Heart right ventricle (tissue), 16 donors: ENCODE data around the gene CTU2. TPM values are rescaled to one million over a fixed set of nuclear protein-coding genes. Genes with fewer than 3 reads are reported as not detected.

Source experiments
- ATAC-seq, 8 donors: fragments of 200-7000 bp; cut with Tn5 transposase; one replicate each; pipeline ENCODE4 v1.9.1; 2020; ENCODE audit warnings: mild to moderate bottlenecking in 8 of 8, moderate library complexity in 8 of 8, moderate number of reproducible peaks in 1 of 8
- DNase-seq, 2 donors: peaks; one replicate each; pipeline ENCODE4 v3.0.0-alpha.2; 2020
- H3K27ac ChIP-seq, 10 donors: fragments of 200-600 bp; sonication (generic) in 2 of 10; one replicate each; pipeline versions ENCODE4 v1.5.0 to v1.8.0; 2020 to 2022; ENCODE audit warnings: mild to moderate bottlenecking in 3 of 10
- H3K27me3 ChIP-seq, 7 donors: fragments of 200-600 bp; one replicate each; pipeline ENCODE4 v1.8.0; 2021 to 2022; ENCODE audit warnings: mild to moderate bottlenecking in 2 of 7
- H3K36me3 ChIP-seq, 9 donors: fragments of 200-600 bp; sonication (generic) in 1 of 9; one replicate each; pipeline versions ENCODE4 v1.5.0 to v1.8.0; 2020 to 2022; ENCODE audit warnings: mild to moderate bottlenecking in 2 of 9
- H3K4me1 ChIP-seq, 9 donors: fragments of 200-600 bp; sonication (generic) in 1 of 9; one replicate each; pipeline versions ENCODE4 v1.5.0 to v1.8.0; 2020 to 2022; ENCODE audit warnings: mild to moderate bottlenecking in 4 of 9
- H3K4me3 ChIP-seq, 10 donors: fragments of 200-600 bp; sonication (generic) in 2 of 10; one replicate each; pipeline versions ENCODE4 v1.5.0 to v1.8.0; 2020 to 2022; ENCODE audit warnings: mild to moderate bottlenecking in 7 of 10, moderate library complexity in 2 of 10
- H3K9me3 ChIP-seq, 11 donors: fragments of 200-600 bp in 10 of 11; sonication (generic) in 2 of 11; one replicate each; pipeline versions ENCODE4 v1.5.0 to v1.8.0; 2013 to 2022; ENCODE audit warnings: mild to moderate bottlenecking in 2 of 11, control low read depth in 1 of 11, moderate library complexity in 1 of 11
- CTCF ChIP-seq, 9 donors: fragments of 200-600 bp; sonication (generic) in 2 of 9; IDR thresholded peaks; one replicate each; pipeline versions ENCODE4 v1.5.0 to v1.8.0; 2021 to 2022; ENCODE audit warnings: antibody characterized with exemption in 9 of 9, mild to moderate bottlenecking in 5 of 9, moderate library complexity in 1 of 9
- WGBS, 2 donors: extraction: QIAGEN DNeasy Blood & Tissue Kit; methylation state at CpG; one replicate each; pipeline ENCODE4 v1.1.7; 2013; ENCODE audit warnings: inconsistent platforms in 1 of 2; 5-methylcytosine and 5-hydroxymethylcytosine counted together
- intact Hi-C, 10 donors: fragments of 100-400 bp; cut with DNase I; formaldehyde crosslinking; loops; one replicate each; pipeline versions ENCODE4 v1.11.1 to v1.14.2; 2022
- polyA plus RNA-seq, 2 donors: library from polyadenylated mRNA; stranded (reverse); fragments of 200-250 nt; gene quantifications; one replicate each; pipeline ENCODE4 v1.2.3, GENCODE V29; 2013
- total RNA-seq, 10 donors: library from RNA; stranded (reverse); fragmentation: NEBNext Ultra II Directional in 3 of 10; extraction: Animal tissue kit (Norgen Biotek cat#: 25700) in 3 of 10; gene quantifications; one replicate each; pipeline versions ENCODE4 v1.2.1 to v1.2.4, GENCODE V29; 2021 to 2023
- donor health status: Arrhythmogenic right ventricular cardiomyopathy.
- donor health status: ischemic (EF 13 %, LVEDD 7.1; RV severe dilation, severe dysfunction).
- donor health status: healthy with polysubstance abuse.
- donor health status: DM: no; HTN: yes; CAD: no.
- donor health status: DM: no; HTN: no; CAD: no.
- donor health status: ischemic (EF 25% LVEDD 6.9; RV normal size, moderate dysfunction).
- donor health status: ischemic (EF 25% LVEDD 5.7; RV mildly dilated, moderate dysfunction).
- donor health status: healthy.
- donor health status: DM: yes; HTN: yes; CAD: no.
- donor health status: Ischemic cardiomyopathy.
- donor health status: ischemic (EF 35%, LVEDD 5.7; RV mildly dilated, moderate dysfunction).
- donor health status: nonischemic (EF 11% LVEDD 7.7; RV severe dilation, severe dysfunction).
- donor health status: DM: yes; HTN: yes; CAD: no.
- donor health status: PGD.
- donor health status: ischemic (EF 29% LVEDD 5.4; RV normal size, mild dysfunction).
- donor health status: nonischemic (EF 23%, LVEDD 6.1; RV moderate dilation, normal function).

Gene CTU2
- total and polyA plus RNA-seq, 12 donors, result 11.8 to 22.6 (median 14.4) TPM

GRCh38 chr16:88696441-88696840 lies 9.9 kb upstream of the CTU2 start:
- peaks cover 0 to 41% (median 15%) of the 10 kb centered on the region in 9 donors for H3K4me1 ChIP-seq
- no peak for ATAC-seq
- no peaks in the 10 kb centered on the region for H3K9me3 ChIP-seq
- H3K27ac ChIP-seq, result no peak overlapping the region
- 85 to 86% methylated on average over 14 of the region's 14 CpGs for WGBS, 2 donors
- H3K27me3 ChIP-seq, result peaks cover 0 to 8% (median 0%) of the 10 kb centered on the region in 7 donors
- TF ChIP-seq CTCF (IDR thresholded peaks at IDR 0.05), result no peak
- no peak for DNase-seq
- intact Hi-C loops, result no loop called here
- no peak overlapping the region for H3K4me3 ChIP-seq
- peaks cover 0 to 54% (median 25%) of the 10 kb centered on the region in 9 donors for H3K36me3 ChIP-seq

GRCh38 chr16:88697116-88697830 lies 9.0 kb upstream of the CTU2 start:
- TF ChIP-seq CTCF (IDR thresholded peaks at IDR 0.05), result no peak
- no peak overlapping the region for H3K4me3 ChIP-seq
- peaks cover 0 to 2% (median 0%) of the 10 kb centered on the region in 7 donors for H3K27me3 ChIP-seq
- H3K36me3 ChIP-seq, result peaks cover 0 to 58% (median 25%) of the 10 kb centered on the region in 9 donors
- no peaks in the 10 kb centered on the region for H3K9me3 ChIP-seq
- H3K4me1 ChIP-seq, result peaks cover 0 to 41% (median 22%) of the 10 kb centered on the region in 9 donors
- 88 to 89% methylated on average over 47 of the region's 47 CpGs for WGBS, 2 donors
- ATAC-seq, result no peak
- H3K27ac ChIP-seq, result no peak overlapping the region
- DNase-seq, result no peak
- intact Hi-C loops, result no loop called here

GRCh38 chr16:88697831-88698615 lies 8.3 kb upstream of the CTU2 start:
- H3K36me3 ChIP-seq, result peaks cover 0 to 64% (median 25%) of the 10 kb centered on the region in 9 donors
- H3K4me3 ChIP-seq, result no peak overlapping the region
- H3K9me3 ChIP-seq, result no peaks in the 10 kb centered on the region
- intact Hi-C loops, result no loop called here
- TF ChIP-seq CTCF (IDR thresholded peaks at IDR 0.05), result peak in 7 of 9 donors; percentile 16 to 47 (median 34)
- H3K27ac ChIP-seq, result no peak overlapping the region
- peaks cover 0 to 41% (median 28%) of the 10 kb centered on the region in 9 donors for H3K4me1 ChIP-seq
- no peaks in the 10 kb centered on the region for H3K27me3 ChIP-seq
- no peak for DNase-seq
- ATAC-seq, result no peak
- 84 to 87% methylated on average over 37 of the region's 37 CpGs for WGBS, 2 donors

GRCh38 chr16:88698646-88699045 lies 7.7 kb upstream of the CTU2 start:
- no peak for TF ChIP-seq CTCF (IDR thresholded peaks at IDR 0.05)
- 98% methylated on average over 25 of the region's 25 CpGs for WGBS, 2 donors

More at GRCh38 chr16:88698646-88699045, 7.7 kb upstream of the CTU2 start:
- ATAC-seq (no peak), DNase-seq (no peak)
- no peaks in the 10 kb centered on the region for H3K27me3 ChIP-seq
- no peak overlapping the region for H3K27ac ChIP-seq
- H3K4me1 ChIP-seq, result peaks cover 0 to 44% (median 34%) of the 10 kb centered on the region in 9 donors
- no peaks in the 10 kb centered on the region for H3K9me3 ChIP-seq
- no peak overlapping the region for H3K4me3 ChIP-seq
- H3K36me3 ChIP-seq, result peaks cover 0 to 66% (median 25%) of the 10 kb centered on the region in 9 donors
- intact Hi-C loops, result no loop called here
